Measurements from ENCODE around the gene SNX22.

- TF ChIP-seq, protein P1, sequence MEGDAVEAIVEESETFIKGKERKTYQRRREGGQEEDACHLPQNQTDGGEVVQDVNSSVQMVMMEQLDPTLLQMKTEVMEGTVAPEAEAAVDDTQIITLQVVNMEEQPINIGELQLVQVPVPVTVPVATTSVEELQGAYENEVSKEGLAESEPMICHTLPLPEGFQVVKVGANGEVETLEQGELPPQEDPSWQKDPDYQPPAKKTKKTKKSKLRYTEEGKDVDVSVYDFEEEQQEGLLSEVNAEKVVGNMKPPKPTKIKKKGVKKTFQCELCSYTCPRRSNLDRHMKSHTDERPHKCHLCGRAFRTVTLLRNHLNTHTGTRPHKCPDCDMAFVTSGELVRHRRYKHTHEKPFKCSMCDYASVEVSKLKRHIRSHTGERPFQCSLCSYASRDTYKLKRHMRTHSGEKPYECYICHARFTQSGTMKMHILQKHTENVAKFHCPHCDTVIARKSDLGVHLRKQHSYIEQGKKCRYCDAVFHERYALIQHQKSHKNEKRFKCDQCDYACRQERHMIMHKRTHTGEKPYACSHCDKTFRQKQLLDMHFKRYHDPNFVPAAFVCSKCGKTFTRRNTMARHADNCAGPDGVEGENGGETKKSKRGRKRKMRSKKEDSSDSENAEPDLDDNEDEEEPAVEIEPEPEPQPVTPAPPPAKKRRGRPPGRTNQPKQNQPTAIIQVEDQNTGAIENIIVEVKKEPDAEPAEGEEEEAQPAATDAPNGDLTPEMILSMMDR (IDR thresholded peaks at IDR 0.05; ENCODE audit: low read length) = no peak
- TF ChIP-seq EZH2phosphoT487 (IDR thresholded peaks at IDR 0.05; ENCODE audit: low read length) (no peak), EZH2 (optimal IDR thresholded peaks at IDR 0.05; ENCODE audit: low read depth, low read length) (no peak)
These were observed 4.5 kb downstream of the SNX22 start for GRCh38 chr15:64155802-64156651.
